HepG2 (cell line): Measurements from ENCODE around the gene ADCY7. TPM values are rescaled to one million over a fixed set of nuclear protein-coding genes. Genes with fewer than 3 reads are reported as not detected.
A peak's percentile ranks its signal among the peaks of the same experiment; 100 is the strongest.

Experiments used
- ASH2L ChIP-seq: fragments of 300-600, 200-600 bp; sonication (generic); IDR thresholded peaks from 2 replicates; pipeline ENCODE4 v1.7.0; 2017; ENCODE audit warnings: low read depth, mild to moderate bottlenecking, moderate library complexity, mixed read lengths, low read length; ENCODE audit not compliant: insufficient read length
- CBFB ChIP-seq: sonication (generic); formaldehyde crosslinking; IDR thresholded peaks from 2 replicates; pipeline ENCODE4 v1.4.0; 2020; ENCODE audit warnings: missing genetic modification reagents
- KMT2B ChIP-seq: IDR thresholded peaks from 2 replicates; pipeline ENCODE4 v1.6.1; 2016; ENCODE audit warnings: missing genetic modification reagents, missing compliant biosample characterization
- MEF2D ChIP-seq: sonication (generic); formaldehyde crosslinking; IDR thresholded peaks from 2 replicates; pipeline ENCODE4 v1.5.1; 2020; ENCODE audit warnings: mild to moderate bottlenecking, missing genetic modification reagents
- RFXANK ChIP-seq: IDR thresholded peaks from 2 replicates; pipeline ENCODE4 v1.6.1; 2016
- SMC3 ChIP-seq: IDR thresholded peaks from 2 replicates; pipeline ENCODE4 v1.6.1; 2011; ENCODE audit warnings: low read length, improper control_type of control experiment
- SOX6 ChIP-seq, 2 experiments: fragments of 450-650 bp in 1 of 2; sonication (generic) in 1 of 2; formaldehyde crosslinking in 1 of 2; IDR thresholded peaks; 2 replicates each; pipeline versions ENCODE4 v1.4.0 to v1.6.1; 2017 to 2020; ENCODE audit warnings: antibody characterized with exemption in 1 of 2, mild to moderate bottlenecking in 1 of 2, missing genetic modification reagents in 1 of 2
- SP140L ChIP-seq: sonication (generic); formaldehyde crosslinking; IDR thresholded peaks from 2 replicates; pipeline ENCODE4 v1.4.0; 2020; ENCODE audit warnings: missing genetic modification reagents, borderline replicate concordance
- ZBTB7A ChIP-seq: sonication (generic); formaldehyde crosslinking; IDR thresholded peaks from 2 replicates; pipeline ENCODE4 v1.8.0; 2022; ENCODE audit warnings: mild to moderate bottlenecking, missing genetic modification reagents
- ZNF136 ChIP-seq: sonication (generic); formaldehyde crosslinking; IDR thresholded peaks from 2 replicates; pipeline ENCODE4 v1.8.1; 2022; ENCODE audit warnings: low read depth, mild to moderate bottlenecking, moderate library complexity, missing genetic modification reagents
- ZNF274 ChIP-seq: sonication (generic); formaldehyde crosslinking; IDR thresholded peaks from 2 replicates; pipeline ENCODE4 v1.5.1; 2020; ENCODE audit warnings: mild to moderate bottlenecking, missing genetic modification reagents
- ZNF563 ChIP-seq: sonication (generic); formaldehyde crosslinking; IDR thresholded peaks from 2 replicates; pipeline ENCODE4 v1.8.0; 2022; ENCODE audit warnings: mild to moderate bottlenecking, moderate library complexity, missing genetic modification reagents
- ZNF652 ChIP-seq: IDR thresholded peaks from 2 replicates; pipeline ENCODE4 v1.6.1; 2016; ENCODE audit warnings: low read depth, borderline replicate concordance
- polyA plus RNA-seq, 8 experiments: library from polyadenylated mRNA; depleted of rRNA in 3 of 8; stranded (reverse) in 7 of 8; unstranded in 1 of 8; fragments of >200 nt; fragmentation: Illumina TruSeq in 4 of 8; extraction: Trizol in 4 of 8; gene quantifications; 2 replicates each; pipeline versions ENCODE4 v1.2.1 to v1.2.3, GENCODE V29; 2011 to 2016; ENCODE audit warnings: low read depth in 4 of 8, missing spikeins in 1 of 8, mixed read lengths in 1 of 8; ENCODE audit not compliant: insufficient read depth in 1 of 8
- total RNA-seq, 5 experiments: library from RNA; depleted of rRNA; stranded (reverse); fragments of >200 nt; fragmentation: Illumina TruSeq; extraction: Trizol; gene quantifications; 2 replicates each; pipeline ENCODE4 v1.2.3, GENCODE V29; 2016; ENCODE audit warnings: low read depth in 1 of 5
- TF ChIP-seq, protein P1 (sequence below): sonication (generic); formaldehyde crosslinking; IDR thresholded peaks from 2 replicates; pipeline ENCODE4 v1.4.0; 2020; ENCODE audit warnings: mild to moderate bottlenecking, missing genetic modification reagents
- TF ChIP-seq, protein P2 (sequence below): sonication (generic); formaldehyde crosslinking; IDR thresholded peaks from 2 replicates; pipeline ENCODE4 v1.5.0; 2020; ENCODE audit warnings: missing genetic modification reagents, mild to moderate bottlenecking, borderline replicate concordance

ADCY7 gene
- total and polyA plus RNA-seq, 2 of the 13 experiments (the other 11 are each of a cell fraction or from before 2014, with no cell fraction given): 2.2 to 4.3 TPM

- peak; percentile 49; the same call in 1 of the 2 replicates for TF ChIP-seq CBFB (CRISPR knock-in tag)
- TF ChIP-seq, protein P1, sequence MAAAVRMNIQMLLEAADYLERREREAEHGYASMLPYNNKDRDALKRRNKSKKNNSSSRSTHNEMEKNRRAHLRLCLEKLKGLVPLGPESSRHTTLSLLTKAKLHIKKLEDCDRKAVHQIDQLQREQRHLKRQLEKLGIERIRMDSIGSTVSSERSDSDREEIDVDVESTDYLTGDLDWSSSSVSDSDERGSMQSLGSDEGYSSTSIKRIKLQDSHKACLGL (CRISPR knock-in tag): peak; percentile 80
- peak; percentile 23; the same call in 1 of the 2 replicates for TF ChIP-seq ZNF563
- no peak for TF ChIP-seq SOX6 (IDR thresholded peaks at IDR 0.05)
- 0 out of 2 replicates have a peak, but pooled peaks have one; percentile 37 for TF ChIP-seq SOX6 (CRISPR knock-in tag; IDR thresholded peaks at IDR 0.05)
- peak; percentile 41; the same call in 1 of the 2 replicates for TF ChIP-seq MEF2D
- no peak for TF ChIP-seq ZNF136 (CRISPR knock-in tag)
- peak; percentile 30 for TF ChIP-seq ASH2L
- no peak for TF ChIP-seq SMC3
- 0 out of 2 replicates have a peak, but pooled peaks have one; percentile 21 for TF ChIP-seq KMT2B
- TF ChIP-seq RFXANK (CRISPR knock-in tag): no peak
- peak; percentile 71; the same call in 1 of the 2 replicates for TF ChIP-seq ZBTB7A (CRISPR knock-in tag)
- TF ChIP-seq, protein P2, sequence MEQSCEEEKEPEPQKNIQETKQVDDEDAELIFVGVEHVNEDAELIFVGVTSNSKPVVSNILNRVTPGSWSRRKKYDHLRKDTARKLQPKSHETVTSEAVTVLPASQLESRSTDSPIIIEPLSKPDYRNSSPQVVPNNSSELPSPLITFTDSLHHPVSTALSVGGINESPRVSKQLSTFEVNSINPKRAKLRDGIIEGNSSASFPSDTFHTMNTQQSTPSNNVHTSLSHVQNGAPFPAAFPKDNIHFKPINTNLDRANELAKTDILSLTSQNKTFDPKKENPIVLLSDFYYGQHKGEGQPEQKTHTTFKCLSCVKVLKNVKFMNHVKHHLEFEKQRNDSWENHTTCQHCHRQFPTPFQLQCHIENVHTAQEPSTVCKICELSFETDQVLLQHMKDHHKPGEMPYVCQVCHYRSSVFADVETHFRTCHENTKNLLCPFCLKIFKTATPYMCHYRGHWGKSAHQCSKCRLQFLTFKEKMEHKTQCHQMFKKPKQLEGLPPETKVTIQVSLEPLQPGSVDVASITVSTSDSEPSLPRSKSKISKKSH (CRISPR knock-in tag): 0 out of 2 replicates have a peak, but pooled peaks have one; percentile 52
- peak; percentile 50; the same call in 1 of the 2 replicates for TF ChIP-seq ZNF274 (CRISPR knock-in tag)
- TF ChIP-seq ZNF652 (CRISPR knock-in tag): no peak
- no peak for TF ChIP-seq SP140L
Observed at GRCh38 chr16:50246299-50247122, 19.8 kb upstream of the ADCY7 start (continued).
